Astrocyte (in vitro differentiated cells and primary cell): Measurements from ENCODE around the gene BCL2L14. TPM values are rescaled to one million over a fixed set of nuclear protein-coding genes. Genes with fewer than 3 reads are reported as not detected.

Experiments
- DNase-seq: peaks from one replicate; pipeline ENCODE4 v3.0.0-alpha.2; 2010; ENCODE audit warnings: low read depth
- FAIRE-seq: peaks from 2 replicates; lab custom pipeline; 2011; peaks lifted over from hg19 to GRCh38; lab: Jason Lieb, UNC
- H2AFZ ChIP-seq: 2 replicates; pipeline ENCODE4 v1.6.0; 2012; ENCODE audit warnings: low read depth, low read length, inconsistent platforms
- H3K27ac ChIP-seq: 2 replicates; pipeline ENCODE4 v1.5.1; 2011; ENCODE audit warnings: low read depth, low read length, inconsistent platforms
- H3K27me3 ChIP-seq: 2 replicates; pipeline ENCODE4 v1.6.0; 2011; ENCODE audit warnings: low read length, inconsistent platforms; ENCODE audit not compliant: insufficient read depth
- H3K36me3 ChIP-seq: 2 replicates; pipeline ENCODE4 v1.5.1; 2011; ENCODE audit warnings: low read length, inconsistent platforms; ENCODE audit not compliant: insufficient read depth
- H3K4me1 ChIP-seq: 2 replicates; pipeline ENCODE4 v1.5.1; 2011; ENCODE audit warnings: low read length, inconsistent platforms; ENCODE audit not compliant: insufficient read depth
- H3K4me2 ChIP-seq: 2 replicates; pipeline ENCODE4 v1.6.0; 2012; ENCODE audit warnings: low read length, inconsistent platforms
- H3K4me3 ChIP-seq: 2 replicates; pipeline ENCODE4 v1.5.1; 2011; ENCODE audit warnings: low read depth, mild to moderate bottlenecking, low read length, inconsistent platforms; ENCODE audit not compliant: insufficient read depth
- H3K79me2 ChIP-seq: 2 replicates; pipeline ENCODE4 v1.6.0; 2012; ENCODE audit warnings: mild to moderate bottlenecking, low read length, inconsistent platforms; ENCODE audit not compliant: insufficient read depth
- H3K9ac ChIP-seq: 2 replicates; pipeline ENCODE4 v1.6.0; 2012; ENCODE audit warnings: mild to moderate bottlenecking, low read length, inconsistent platforms
- H3K9me3 ChIP-seq: 2 replicates; pipeline ENCODE4 v1.5.1; 2012; ENCODE audit warnings: low read depth, mild to moderate bottlenecking, low read length, inconsistent platforms; ENCODE audit not compliant: insufficient read depth
- H4K20me1 ChIP-seq: 2 replicates; pipeline ENCODE4 v1.6.0; 2012; ENCODE audit warnings: low read length, inconsistent platforms; ENCODE audit not compliant: insufficient read depth
- H3K27ac Mint-ChIP-seq: one replicate; pipeline ENCODE4 v1.8.0; 2021; ENCODE audit warnings: mild to moderate bottlenecking, mixed read lengths; ENCODE audit not compliant: unreplicated experiment
- H3K27me3 Mint-ChIP-seq: one replicate; pipeline ENCODE4 v1.8.0; 2021; ENCODE audit warnings: low read depth, mixed read lengths; ENCODE audit not compliant: unreplicated experiment
- H3K36me3 Mint-ChIP-seq: one replicate; pipeline ENCODE4 v1.8.0; 2021; ENCODE audit warnings: low read depth, mixed read lengths; ENCODE audit not compliant: unreplicated experiment
- H3K4me1 Mint-ChIP-seq: one replicate; pipeline ENCODE4 v1.8.0; 2021; ENCODE audit warnings: low read depth, mixed read lengths; ENCODE audit not compliant: unreplicated experiment
- H3K4me3 Mint-ChIP-seq: one replicate; pipeline ENCODE4 v1.8.0; 2021; ENCODE audit warnings: mild to moderate bottlenecking, moderate library complexity, mixed read lengths; ENCODE audit not compliant: unreplicated experiment
- H3K9me3 Mint-ChIP-seq: one replicate; pipeline ENCODE4 v1.8.0; 2021; ENCODE audit warnings: mild to moderate bottlenecking, mixed read lengths; ENCODE audit not compliant: unreplicated experiment
- CTCF ChIP-seq: IDR thresholded peaks from 2 replicates; pipeline ENCODE4 v1.5.1; 2011; ENCODE audit warnings: low read depth, mild to moderate bottlenecking, inconsistent platforms, low read length, moderate library complexity; ENCODE audit not compliant: insufficient read depth
- EZH2 ChIP-seq: IDR thresholded peaks from 2 replicates; pipeline ENCODE4 v1.6.1; 2012; ENCODE audit warnings: mild to moderate bottlenecking, low read length, inconsistent platforms; ENCODE audit not compliant: insufficient read depth
- microRNA-seq: library from miRNA; unstranded; fragments of <30 nt; microRNA quantifications from one replicate; pipeline ENCODE4 v1.2.0, GENCODE V29; 2020
- total RNA-seq: library from RNA; stranded (reverse); gene quantifications from 2 replicates; pipeline ENCODE4 v1.2.1, GENCODE V29; 2021

The BCL2L14 gene
- total RNA-seq, 1 donor from 2014 or later, result not detected

- Histone ChIP-seq H3K27me3 (no peaks in the 10 kb centered on the region), H2AFZ (no peak overlapping the region), H3K9ac (no peak overlapping the region), H3K27ac (no peak overlapping the region), H3K36me3 (peaks cover 10% of the 10 kb centered on the region), H3K4me3 (no peak overlapping the region), H3K9me3 (no peaks in the 10 kb centered on the region), H3K4me1 (no peaks in the 10 kb centered on the region), H3K79me2 (no peaks in the 10 kb centered on the region), H4K20me1 (no peaks in the 10 kb centered on the region), H3K4me2 (no peak overlapping the region)
- Mint-ChIP-seq H3K4me3 (no peak overlapping the region), H3K9me3 (no peaks in the 10 kb centered on the region), H3K4me1 (no peaks in the 10 kb centered on the region), H3K36me3 (peaks cover 12% of the 10 kb centered on the region), H3K27me3 (no peaks in the 10 kb centered on the region), H3K27ac (no peak overlapping the region)
- FAIRE-seq, result no peak
- TF ChIP-seq CTCF (no peak), EZH2 (no peak)
- peak; percentile 6 for DNase-seq
These were observed 76.4 kb downstream of the BCL2L14 start for GRCh38 chr12:12147111-12147510.

Small RNAs within 50 kb of the gene (microRNA-seq; reads per million reads assigned to microRNA genes)
- not detected for gene MIR1244-4

Other genes starting within 250 kb of the BCL2L14 start
- gene LRP6, start 196.1 kb downstream of the BCL2L14 start, total RNA-seq, result 40.9 and 45.8 TPM in 2 replicates